GM12864 (cell line): ENCODE measurements around the gene CMC4.

Experiments
- DNase-seq: peaks from one replicate; pipeline ENCODE4 v3.0.0-alpha.2; 2011; ENCODE audit warnings: low read depth
- H3K4me3 ChIP-seq: 2 replicates; pipeline ENCODE4 v1.5.1; 2011; ENCODE audit warnings: mild to moderate bottlenecking, low read depth, low read length, control low read depth
- TF ChIP-seq, protein P1 (sequence below): IDR thresholded peaks from 2 replicates; pipeline ENCODE4 v1.5.1; 2011; ENCODE audit warnings: low read depth, mild to moderate bottlenecking, moderate library complexity, low read length, control low read depth, inconsistent platforms; ENCODE audit errors: missing control alignments

Gene CMC4

DNA sequence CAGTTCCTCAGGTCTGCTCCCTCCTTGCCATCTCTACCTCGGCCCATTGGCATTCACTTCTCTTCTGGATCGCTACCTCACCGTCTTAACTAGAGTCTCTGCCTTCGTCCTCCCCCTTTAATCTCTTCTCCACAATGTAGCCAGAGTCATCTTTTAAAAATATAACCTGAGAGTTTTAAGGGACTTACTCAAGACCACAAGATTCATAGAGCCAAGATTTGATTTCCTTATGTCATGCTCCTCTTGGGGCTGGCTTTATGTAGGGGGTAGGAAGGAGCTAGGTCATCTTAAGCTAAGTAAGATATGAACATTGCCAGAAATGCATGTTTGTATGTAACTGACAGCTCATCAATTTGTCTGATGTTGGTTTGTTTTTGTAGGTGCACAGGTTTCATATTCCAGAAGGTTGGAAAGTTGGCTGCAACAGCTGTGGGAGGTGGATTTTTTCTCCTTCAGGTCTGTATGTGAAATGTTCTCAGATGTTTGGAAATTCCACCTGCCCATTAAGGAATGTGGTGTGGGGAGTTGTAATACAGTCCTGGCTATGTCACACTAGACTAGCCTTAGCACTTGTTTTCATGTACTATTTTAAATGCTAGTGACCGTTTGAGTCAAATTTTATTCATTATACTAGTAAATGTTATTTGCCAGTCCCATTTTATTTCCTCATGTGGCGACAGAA, 24.7 kb downstream of the CMC4 start:
- TF ChIP-seq, protein P1, sequence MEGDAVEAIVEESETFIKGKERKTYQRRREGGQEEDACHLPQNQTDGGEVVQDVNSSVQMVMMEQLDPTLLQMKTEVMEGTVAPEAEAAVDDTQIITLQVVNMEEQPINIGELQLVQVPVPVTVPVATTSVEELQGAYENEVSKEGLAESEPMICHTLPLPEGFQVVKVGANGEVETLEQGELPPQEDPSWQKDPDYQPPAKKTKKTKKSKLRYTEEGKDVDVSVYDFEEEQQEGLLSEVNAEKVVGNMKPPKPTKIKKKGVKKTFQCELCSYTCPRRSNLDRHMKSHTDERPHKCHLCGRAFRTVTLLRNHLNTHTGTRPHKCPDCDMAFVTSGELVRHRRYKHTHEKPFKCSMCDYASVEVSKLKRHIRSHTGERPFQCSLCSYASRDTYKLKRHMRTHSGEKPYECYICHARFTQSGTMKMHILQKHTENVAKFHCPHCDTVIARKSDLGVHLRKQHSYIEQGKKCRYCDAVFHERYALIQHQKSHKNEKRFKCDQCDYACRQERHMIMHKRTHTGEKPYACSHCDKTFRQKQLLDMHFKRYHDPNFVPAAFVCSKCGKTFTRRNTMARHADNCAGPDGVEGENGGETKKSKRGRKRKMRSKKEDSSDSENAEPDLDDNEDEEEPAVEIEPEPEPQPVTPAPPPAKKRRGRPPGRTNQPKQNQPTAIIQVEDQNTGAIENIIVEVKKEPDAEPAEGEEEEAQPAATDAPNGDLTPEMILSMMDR, result no peak
- no peak for DNase-seq
- no peak overlapping the region for H3K4me3 ChIP-seq

DNA sequence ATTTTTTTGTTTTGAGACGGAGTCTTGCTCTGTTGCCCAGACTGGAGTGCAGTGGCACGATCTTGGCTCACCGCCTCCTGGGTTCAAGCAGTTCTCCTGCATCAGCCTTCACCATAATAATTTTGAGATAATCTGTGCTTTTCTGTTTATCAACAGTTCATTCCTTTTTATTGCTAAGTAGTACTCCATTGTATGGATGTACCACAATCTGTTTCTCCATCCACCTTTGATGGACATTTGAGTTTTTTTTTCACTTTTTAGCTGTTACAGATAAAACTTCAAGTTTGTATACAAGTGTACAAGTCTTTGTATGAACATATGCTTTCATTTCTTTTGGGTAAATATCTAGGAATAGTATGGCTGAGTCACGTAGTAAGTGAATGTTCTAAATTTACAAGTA, 35.2 kb downstream of the CMC4 start:
- DNase-seq, result no peak
- no peak overlapping the region for H3K4me3 ChIP-seq
- TF ChIP-seq, protein P1, result no peak

DNA sequence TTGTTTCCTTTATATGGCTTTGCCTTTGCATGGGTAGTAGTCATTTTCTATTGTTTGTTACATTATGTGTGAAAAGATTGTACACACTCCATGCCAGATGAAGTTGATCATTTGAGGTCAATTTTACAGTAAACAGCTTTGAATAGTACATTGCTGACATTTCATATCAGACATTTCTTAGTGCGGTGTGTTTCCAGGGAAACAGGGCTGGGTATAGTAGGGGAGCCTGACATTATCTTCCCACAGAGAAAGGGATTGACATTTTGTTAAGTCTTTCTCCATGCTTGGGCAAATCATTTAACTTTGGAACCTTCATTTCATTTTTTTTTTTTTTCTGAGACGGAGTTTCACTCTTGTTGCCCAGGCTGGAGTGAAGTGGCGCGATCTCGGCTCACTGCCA, 39.3 kb downstream of the CMC4 start:
- no peak overlapping the region for H3K4me3 ChIP-seq
- no peak for DNase-seq
- TF ChIP-seq, protein P1, result no peak

DNA sequence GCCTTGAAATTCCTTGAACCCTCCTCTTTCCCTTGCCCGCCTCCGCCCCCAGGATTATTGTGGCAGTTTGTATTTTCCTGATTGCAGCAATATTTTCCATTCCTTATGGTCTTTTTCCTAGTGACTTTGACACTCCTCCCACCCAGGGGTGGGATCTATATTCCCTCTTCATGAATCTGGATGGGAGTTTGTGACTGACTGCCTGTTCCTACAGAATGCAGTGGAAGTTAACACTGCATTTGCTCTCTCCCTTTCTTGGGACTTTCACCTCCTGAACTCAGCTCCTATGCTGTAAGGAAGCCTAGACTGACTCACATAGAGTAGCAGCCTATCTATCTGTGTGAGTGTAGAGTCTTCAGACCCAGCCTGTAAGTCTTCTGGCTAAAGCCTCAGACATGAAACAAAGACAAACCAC, 42.1 kb downstream of the CMC4 start:
- H3K4me3 ChIP-seq, result no peak overlapping the region
- TF ChIP-seq, protein P1, result no peak
- no peak for DNase-seq

DNA sequence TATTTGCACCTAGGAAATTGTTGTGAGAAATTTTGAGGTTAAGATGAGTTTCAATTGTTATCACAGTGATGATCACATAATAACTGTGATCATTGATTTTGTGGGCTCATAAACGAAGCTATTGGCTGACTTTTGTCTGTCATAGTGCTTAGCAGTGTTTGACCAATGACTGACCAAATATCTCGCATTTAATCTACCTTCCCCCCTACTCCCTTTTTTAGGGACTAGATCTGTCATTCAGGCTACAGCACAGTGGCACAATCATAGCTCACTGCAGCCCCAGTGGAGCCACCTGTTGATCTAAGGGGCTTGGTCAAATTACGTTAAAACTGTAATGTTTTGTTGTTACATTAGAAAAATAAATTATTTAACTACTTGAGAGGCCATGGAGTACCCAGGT, 42.8 kb downstream of the CMC4 start:
- TF ChIP-seq, protein P1, result no peak
- no peak for DNase-seq
- peak overlapping the region; percentile 57; the same call in 1 of the 2 replicates for H3K4me3 ChIP-seq

DNA sequence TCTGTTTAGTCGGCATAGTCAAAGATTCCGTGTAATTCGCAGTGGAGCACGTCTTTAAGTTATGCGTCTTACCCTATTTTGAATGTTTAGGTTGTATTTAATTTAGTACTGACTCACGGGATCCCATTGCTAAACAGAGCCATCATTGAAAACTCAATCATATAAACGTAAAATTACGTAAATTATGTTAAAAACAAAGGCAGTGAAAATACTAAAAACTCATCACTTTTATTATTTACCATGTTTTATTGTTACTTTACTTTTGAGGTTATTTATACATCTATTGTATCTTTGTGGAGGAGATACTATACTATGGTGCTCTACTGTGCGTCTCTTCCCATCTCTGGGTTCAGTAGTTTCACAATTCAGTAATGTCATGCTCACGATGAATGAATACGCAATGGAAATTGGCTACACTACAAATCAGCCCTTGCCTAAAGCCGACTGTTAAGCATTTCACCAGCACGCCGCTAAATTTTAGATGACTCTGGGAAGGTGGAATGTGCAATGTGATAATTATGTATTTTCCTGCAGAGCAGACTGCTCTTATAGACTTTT, 43.3 kb downstream of the CMC4 start:
- peak overlapping the region; percentile 57 for H3K4me3 ChIP-seq
- DNase-seq, result no peak
- TF ChIP-seq, protein P1, result no peak
